Hepatic stellate cell (primary cell): Measurements from ENCODE around the gene CSTPP1.

Experiments
- DNase-seq: peaks from one replicate; pipeline ENCODE4 v3.0.0; 2011; ENCODE audit warnings: low spot score

CSTPP1 gene

DNA sequence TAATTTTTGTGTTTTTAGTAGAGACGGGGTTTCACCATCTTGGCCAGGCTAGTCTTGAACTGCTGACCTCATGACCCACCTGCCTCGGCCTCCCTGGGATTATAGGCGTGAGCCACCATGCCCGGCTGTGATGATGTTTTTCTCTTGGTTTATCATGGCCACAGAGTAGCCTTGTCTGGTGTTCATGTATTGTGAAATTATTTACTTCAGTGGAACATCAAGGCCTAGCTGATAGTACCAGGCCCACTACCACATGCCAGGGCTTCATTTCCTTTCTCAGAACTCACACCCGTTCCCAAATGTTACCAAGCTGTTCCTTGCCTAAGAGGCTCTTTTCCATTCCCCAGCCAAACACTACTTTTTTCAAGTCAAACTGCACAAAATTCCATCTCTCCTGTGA is 272.1 kb downstream of the CSTPP1 start:
- no peak for DNase-seq
